ENCODE measurements around the gene CD7. TPM values are rescaled to one million over a fixed set of nuclear protein-coding genes. Genes with fewer than 3 reads are reported as not detected.

The CD7 gene
- total RNA-seq, 4 donors from 2014 or later = 0.45 to 3.0 (median 2.5) TPM; not detected in 1

- Histone ChIP-seq H3K4me3 (replicated peaks in 1 of 3) (no peak overlapping the region), H3K4me1 (peaks cover 38 to 64% of the 10 kb centered on the region in 2 donors), H3K36me3 (peaks cover 43 to 52% of the 10 kb centered on the region in 2 donors), H3K9me3 (no peaks in the 10 kb centered on the region), H3K27me3 (no peaks in the 10 kb centered on the region), H3K27ac (peak overlapping the region in 2 of 3 donors; percentile 82 to 87)
- TF ChIP-seq POLR2A (IDR thresholded peaks at IDR 0.05) (no peak), CTCF (IDR thresholded peaks at IDR 0.05) (no peak)
- no peak for DNase-seq
- 95 to 96% methylated on average over 10 of the region's 10 CpGs for WGBS, 2 donors
- intact Hi-C loops (cut with DNase I) = no loop called here
Observed at GRCh38 chr17:82266142-82266541, 51.3 kb downstream of the CD7 start.

Other genes starting within 250 kb of the CD7 start
- gene FASN, start 219.4 kb downstream of the CD7 start, total RNA-seq = 10 to 100 TPM; 23.5 to 92.5 (median 77.3) TPM
- 10 to 100 TPM; 27.1 to 79.9 (median 50.9) TPM for gene CCDC57, start 104.8 kb downstream of the CD7 start, total RNA-seq
- 10 to 100 TPM; 42.1 to 75.5 (median 44.2) TPM for gene SLC16A3, start 88.6 kb downstream of the CD7 start, total RNA-seq
- 10 to 100 TPM; 47.3 to 91.2 (median 88.7) TPM for gene CSNK1D, start 43.9 kb downstream of the CD7 start, total RNA-seq
- 10 to 100 TPM in 1 of 4 donors, 1 to 10 TPM in 3; 4.1 to 15.3 (median 5.1) TPM for gene SECTM1, start 16.2 kb upstream of the CD7 start, total RNA-seq
- under 1 TPM in 1 of 4 donors, not detected in 3; 0.54 TPM for gene TEX19, start 41.6 kb upstream of the CD7 start, total RNA-seq
- 1 to 10 TPM in 3 of 4 donors, under 1 TPM in 1; 0.22 to 6.6 (median 3.9) TPM for gene UTS2R, start 54.2 kb upstream of the CD7 start, total RNA-seq
- 10 to 100 TPM; 33.2 to 72.7 (median 40.9) TPM for gene HEXD, start 100.7 kb upstream of the CD7 start, total RNA-seq
- gene OGFOD3, start 101.0 kb upstream of the CD7 start, total RNA-seq = 10 to 100 TPM; 46.5 to 57.5 (median 55.1) TPM
- 10 to 100 TPM; 51.2 to 66.6 (median 53.6) TPM for gene CYBC1, start 133.1 kb upstream of the CD7 start, total RNA-seq
- gene NARF, start 141.1 kb upstream of the CD7 start, total RNA-seq = 10 to 100 TPM; 47.5 to 69.7 (median 48.7) TPM
- 10 to 100 TPM; 30.5 to 43.3 (median 38.8) TPM for gene FOXK2, start 202.1 kb upstream of the CD7 start, total RNA-seq

Data from thyroid gland (tissue), 4 donors.